AG04449 (cell line): Measurements from ENCODE around the gene ZNF138.

Experiments
- CTCF ChIA-PET: fragments of 350-600 bp; formaldehyde crosslinking; extraction: SDS; loops from one replicate; lab custom pipeline; 2021; ENCODE audit warnings: antibody characterized with exemption; lab: Yijun Ruan, JAX
- POLR2A ChIA-PET: fragments of 400-600, 350-600 bp; formaldehyde crosslinking; extraction: SDS; loops from one replicate; lab custom pipeline; 2020; ENCODE audit warnings: antibody characterized with exemption, inconsistent platforms; lab: Yijun Ruan, JAX
- DNase-seq: peaks from one replicate; pipeline ENCODE4 v3.0.0-alpha.2; 2010; ENCODE audit warnings: low read depth, low spot score
- H3K4me3 ChIP-seq: 2 replicates; pipeline ENCODE4 v1.5.1; 2011; ENCODE audit warnings: low read depth, mild to moderate bottlenecking, control low read depth, low read length
- CTCF ChIP-seq: IDR thresholded peaks from one replicate; pipeline ENCODE4 v1.5.1; 2011; ENCODE audit warnings: mild to moderate bottlenecking, moderate library complexity, low read length, control low read depth, inconsistent platforms; ENCODE audit not compliant: insufficient read depth; ENCODE audit errors: missing control alignments

ZNF138 gene

GRCh38 chr7:64868499-64868898, 74.3 kb downstream of the ZNF138 start:
- TF ChIP-seq CTCF = no peak
- H3K4me3 ChIP-seq = no peak overlapping the region
- DNase-seq = no peak
- CTCF ChIA-PET = no interaction called here
- POLR2A ChIA-PET = no interaction called here

GRCh38 chr7:64869121-64869725, 75.0 kb downstream of the ZNF138 start:
- ChIA-PET CTCF (no interaction called here), POLR2A (no interaction called here)
- H3K4me3 ChIP-seq = no peak overlapping the region
- no peak for TF ChIP-seq CTCF
- DNase-seq = no peak

- ChIA-PET POLR2A (no interaction called here), CTCF (no interaction called here)
- DNase-seq = no peak
- TF ChIP-seq CTCF = no peak
- no peak overlapping the region for H3K4me3 ChIP-seq
Measured at GRCh38 chr7:64869912-64870562, 75.8 kb downstream of the ZNF138 start.

- DNase-seq = no peak
- ChIA-PET POLR2A (no interaction called here), CTCF (no interaction called here)
- no peak overlapping the region for H3K4me3 ChIP-seq
- TF ChIP-seq CTCF = no peak
Measured at GRCh38 chr7:64870656-64871055, 76.4 kb downstream of the ZNF138 start.

GRCh38 chr7:64871761-64872160, 77.5 kb downstream of the ZNF138 start:
- no peak for DNase-seq
- ChIA-PET POLR2A (no interaction called here), CTCF (no interaction called here)
- TF ChIP-seq CTCF = no peak
- no peak overlapping the region for H3K4me3 ChIP-seq

GRCh38 chr7:64872351-64873154, 78.3 kb downstream of the ZNF138 start:
- CTCF ChIA-PET = no interaction called here
- TF ChIP-seq CTCF = no peak
- no peak for DNase-seq
- POLR2A ChIA-PET = no interaction called here
- H3K4me3 ChIP-seq = no peak overlapping the region
